Esophagus muscularis mucosa (tissue), 3 donors: Measurements from ENCODE around the gene CBLL1.

Experiments used
- POLR2A ChIP-seq: fragments of 450-650 bp; IDR thresholded peaks from one replicate; pipeline ENCODE4 v1.6.1; 2017; ENCODE audit warnings: antibody characterized with exemption, moderate library complexity, mild to moderate bottlenecking, low read depth
- TF ChIP-seq, protein P1 (sequence below), 3 experiments: fragments of 200-600 bp in 2 of 3; fragments of 450-650 bp in 1 of 3; sonication (generic) in 2 of 3; IDR thresholded peaks; one replicate each; pipeline ENCODE4 v1.5.1; 2017 to 2019; ENCODE audit warnings: antibody characterized with exemption in 3 of 3, mild to moderate bottlenecking in 2 of 3, moderate library complexity in 1 of 3

DNA sequence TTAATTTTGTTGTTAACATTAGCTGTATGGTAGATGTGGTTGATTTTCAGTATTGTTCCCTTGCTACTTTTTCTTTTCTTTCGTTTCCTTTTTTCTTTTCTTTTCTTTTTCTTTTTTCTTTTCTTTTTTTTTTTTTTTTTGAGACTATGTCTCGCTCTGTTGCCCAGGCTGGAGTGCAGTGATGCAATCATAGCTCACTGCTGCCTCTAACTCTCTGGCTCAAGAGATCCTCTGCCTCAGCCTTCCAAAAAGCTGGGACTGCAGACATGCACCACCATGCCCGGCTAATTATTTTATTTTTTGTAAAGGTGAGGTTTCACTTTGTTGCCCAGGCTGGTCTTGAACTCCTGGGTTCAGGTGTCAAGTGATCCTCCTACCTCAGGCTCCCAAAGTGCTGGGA is 44.7 kb downstream of the CBLL1 start:
- TF ChIP-seq, protein P1, sequence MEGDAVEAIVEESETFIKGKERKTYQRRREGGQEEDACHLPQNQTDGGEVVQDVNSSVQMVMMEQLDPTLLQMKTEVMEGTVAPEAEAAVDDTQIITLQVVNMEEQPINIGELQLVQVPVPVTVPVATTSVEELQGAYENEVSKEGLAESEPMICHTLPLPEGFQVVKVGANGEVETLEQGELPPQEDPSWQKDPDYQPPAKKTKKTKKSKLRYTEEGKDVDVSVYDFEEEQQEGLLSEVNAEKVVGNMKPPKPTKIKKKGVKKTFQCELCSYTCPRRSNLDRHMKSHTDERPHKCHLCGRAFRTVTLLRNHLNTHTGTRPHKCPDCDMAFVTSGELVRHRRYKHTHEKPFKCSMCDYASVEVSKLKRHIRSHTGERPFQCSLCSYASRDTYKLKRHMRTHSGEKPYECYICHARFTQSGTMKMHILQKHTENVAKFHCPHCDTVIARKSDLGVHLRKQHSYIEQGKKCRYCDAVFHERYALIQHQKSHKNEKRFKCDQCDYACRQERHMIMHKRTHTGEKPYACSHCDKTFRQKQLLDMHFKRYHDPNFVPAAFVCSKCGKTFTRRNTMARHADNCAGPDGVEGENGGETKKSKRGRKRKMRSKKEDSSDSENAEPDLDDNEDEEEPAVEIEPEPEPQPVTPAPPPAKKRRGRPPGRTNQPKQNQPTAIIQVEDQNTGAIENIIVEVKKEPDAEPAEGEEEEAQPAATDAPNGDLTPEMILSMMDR (IDR thresholded peaks at IDR 0.05), result no peak
- TF ChIP-seq POLR2A, result no peak
